Pulmonary artery endothelial cell (primary cell): ENCODE measurements around the gene CROCC2. TPM values are rescaled to one million over a fixed set of nuclear protein-coding genes. Genes with fewer than 3 reads are reported as not detected.

Source experiments
- DNase-seq: peaks from one replicate; pipeline ENCODE4 v3.0.0-alpha.2; 2011; ENCODE audit warnings: low read depth, low spot score
- total RNA-seq: library from RNA; depleted of rRNA; stranded (reverse); fragments of >200 nt; gene quantifications from 2 replicates; pipeline ENCODE4 v1.2.3, GENCODE V29; 2014

CROCC2 gene
- total RNA-seq, 1 donor from 2014 or later, result not detected

GRCh38 chr2:240891492-240892340, 14.4 kb upstream of the CROCC2 start:
- no peak for DNase-seq

GRCh38 chr2:240892356-240892755, 13.8 kb upstream of the CROCC2 start:
- no peak for DNase-seq

- DNase-seq, result no peak
Observed at GRCh38 chr2:240892925-240893324, 13.2 kb upstream of the CROCC2 start.

- DNase-seq, result no peak
Observed at GRCh38 chr2:240893363-240893844, 12.7 kb upstream of the CROCC2 start.

GRCh38 chr2:240894006-240894405, 12.1 kb upstream of the CROCC2 start:
- no peak for DNase-seq

GRCh38 chr2:240894836-240895558, 11.1 kb upstream of the CROCC2 start:
- DNase-seq, result no peak

- DNase-seq, result no peak
Observed at GRCh38 chr2:240895656-240896388, 10.3 kb upstream of the CROCC2 start, which contains the start of gene MAB21L4. MAB21L4 (minus strand) TSS chr2:240896156; CDS start chr2:240895997, 159 bp downstream.

- DNase-seq, result no peak
Observed at GRCh38 chr2:240896394-240896793, 9.7 kb upstream of the CROCC2 start.

GRCh38 chr2:240896871-240897692, 9.1 kb upstream of the CROCC2 start:
- no peak for DNase-seq

- DNase-seq, result no peak
Observed at GRCh38 chr2:240898108-240898730, 7.9 kb upstream of the CROCC2 start.

- DNase-seq, result no peak
Observed at GRCh38 chr2:240898731-240899467, 7.2 kb upstream of the CROCC2 start.

GRCh38 chr2:240899468-240899865, 6.7 kb upstream of the CROCC2 start:
- no peak for DNase-seq

GRCh38 chr2:240900141-240900860, 5.8 kb upstream of the CROCC2 start:
- no peak for DNase-seq

- DNase-seq, result no peak
Observed at GRCh38 chr2:240901986-240902614, 4.0 kb upstream of the CROCC2 start.

- DNase-seq, result no peak
Observed at GRCh38 chr2:240902615-240903041, 3.5 kb upstream of the CROCC2 start.

- DNase-seq, result no peak
Observed at GRCh38 chr2:240903191-240904060, 2.7 kb upstream of the CROCC2 start.
